Activated gamma-delta T cell (primary cell): ENCODE data around the gene CAP2.
"Not testable (repeated sequence)": the region's sequence is repeated elsewhere in the genome, so short reads cannot be mapped to it uniquely, and the experiment has no call there.

Experiments used
- DNase-seq: peaks from one replicate; lab custom pipeline; 2025; lab: John Stamatoyannopoulos, UW

Gene CAP2

GRCh38 chr6:17397764-17398194 is 4.4 kb downstream of the CAP2 start:
- DNase-seq, result no peak

DNA sequence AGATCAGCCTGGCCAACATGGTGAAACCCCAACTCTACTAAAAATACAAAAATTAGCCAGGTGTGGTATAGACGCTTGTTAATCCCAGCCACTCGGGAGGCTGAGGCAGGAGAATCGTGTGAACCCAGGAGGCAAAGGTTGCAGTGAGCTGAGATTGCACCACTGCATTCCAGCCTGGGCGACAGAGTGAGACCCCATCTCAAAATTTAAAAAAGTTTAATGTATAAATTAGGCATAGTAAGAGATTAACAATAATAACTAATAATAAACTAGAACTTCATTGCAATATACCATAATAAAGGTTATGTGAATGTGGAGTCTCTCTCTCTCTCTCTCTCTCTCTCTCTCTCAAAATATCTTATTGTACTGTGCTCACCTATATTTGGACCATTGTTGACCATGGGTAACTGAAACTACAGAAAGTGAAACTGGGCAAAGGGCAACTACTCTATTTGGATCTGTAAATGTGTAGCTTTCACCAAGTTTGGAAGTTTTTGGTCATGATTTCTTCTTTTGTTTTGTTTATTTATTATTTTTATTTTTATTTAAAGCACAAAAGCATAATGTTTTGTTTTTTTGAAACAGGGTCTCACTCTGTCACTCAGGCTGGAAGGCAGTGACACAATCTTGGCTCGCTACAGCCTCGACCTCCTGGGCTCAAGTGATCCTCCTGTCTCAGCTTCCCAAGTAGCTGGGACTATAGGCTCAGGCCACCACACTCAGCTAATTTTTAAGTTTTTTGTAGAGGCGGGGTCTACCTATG is 12.0 kb downstream of the CAP2 start:
- DNase-seq, result not testable (repeated sequence)

DNA sequence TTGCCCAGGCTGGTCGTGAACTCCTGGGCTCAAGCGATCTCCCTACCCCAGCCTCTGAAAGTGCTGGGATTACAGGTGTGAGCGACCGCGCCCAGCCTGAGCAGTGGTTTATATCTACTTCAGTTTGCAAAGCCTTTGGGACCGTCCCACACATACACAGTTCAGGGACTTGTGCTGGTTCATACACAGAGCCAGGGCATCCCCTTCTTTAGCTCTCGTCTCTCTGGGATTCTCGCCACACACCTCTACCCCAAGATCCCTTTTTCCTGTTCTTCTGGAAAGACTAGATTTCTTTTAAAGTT is 12.5 kb downstream of the CAP2 start:
- no peak for DNase-seq

DNA sequence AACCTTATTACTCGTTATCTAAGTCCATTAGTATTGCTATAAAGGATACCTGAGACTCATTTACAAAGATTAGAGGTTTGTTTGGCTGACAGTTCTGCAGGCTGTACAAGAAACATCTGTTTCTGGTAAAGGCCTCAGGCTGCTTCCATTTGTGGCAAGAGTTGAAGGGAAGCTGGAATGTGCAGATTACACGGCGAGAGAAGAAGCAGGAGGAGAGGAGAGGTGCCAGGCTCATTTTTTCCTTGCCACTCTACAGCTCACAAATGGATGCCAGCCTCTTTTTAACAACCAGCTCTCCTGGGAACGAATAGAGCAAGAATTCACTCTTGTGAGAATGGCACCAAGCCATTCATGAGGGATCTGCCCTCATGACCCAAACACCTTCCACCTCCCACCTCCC is 14.7 kb downstream of the CAP2 start:
- no peak for DNase-seq

GRCh38 chr6:17410281-17410680 is 16.9 kb downstream of the CAP2 start:
- no peak for DNase-seq

GRCh38 chr6:17413313-17413750 is 19.9 kb downstream of the CAP2 start:
- no peak for DNase-seq

- DNase-seq, result not testable (repeated sequence)
These were observed 21.0 kb downstream of the CAP2 start for GRCh38 chr6:17414395-17414794.

DNA sequence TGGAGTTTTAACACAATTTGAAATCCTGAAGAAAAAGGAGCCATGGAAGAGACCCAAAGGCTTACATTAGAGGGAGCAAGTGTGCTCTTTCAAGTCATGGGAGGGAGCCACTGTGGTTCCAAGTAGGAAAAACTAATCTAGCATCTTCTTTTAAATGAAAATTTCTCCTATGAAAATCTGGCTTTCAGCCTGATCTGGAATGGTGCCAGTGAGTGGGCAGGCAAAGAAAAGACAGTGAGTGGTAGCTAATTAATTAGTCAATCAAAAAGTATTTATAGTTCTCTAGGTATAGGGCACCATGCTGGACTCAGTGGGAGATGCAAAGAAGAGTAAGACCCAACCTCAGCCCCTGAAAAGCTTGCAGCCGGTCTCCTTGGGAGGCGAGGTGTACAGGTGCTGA is 21.9 kb downstream of the CAP2 start:
- DNase-seq, result no peak

GRCh38 chr6:17416806-17417205 is 23.4 kb downstream of the CAP2 start:
- DNase-seq, result no peak

GRCh38 chr6:17417817-17418216 is 24.4 kb downstream of the CAP2 start:
- DNase-seq, result no peak

GRCh38 chr6:17418281-17419188 is 25.1 kb downstream of the CAP2 start:
- DNase-seq, result no peak

- no peak for DNase-seq
These were observed 25.8 kb downstream of the CAP2 start for GRCh38 chr6:17419189-17419575.

GRCh38 chr6:17420368-17420767 is 27.0 kb downstream of the CAP2 start:
- DNase-seq, result no peak

DNA sequence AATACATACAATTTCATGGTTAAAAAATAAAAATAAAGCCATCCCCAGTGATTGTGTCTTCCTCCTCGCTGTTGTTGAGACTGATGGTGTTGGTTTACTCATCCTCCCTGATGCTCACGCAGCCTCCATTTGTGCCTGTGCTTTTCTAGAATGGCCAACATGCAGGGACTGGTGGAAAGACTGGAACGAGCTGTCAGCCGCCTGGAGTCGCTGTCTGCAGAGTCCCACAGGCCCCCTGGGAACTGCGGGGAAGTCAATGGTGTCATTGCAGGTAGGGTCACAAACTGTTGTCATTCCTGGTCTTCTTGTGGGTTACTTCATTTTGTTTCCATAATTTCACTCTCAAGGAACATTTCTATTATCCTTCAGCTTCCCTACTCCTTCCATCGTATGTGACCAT is 28.0 kb downstream of the CAP2 start:
- DNase-seq, result no peak

DNA sequence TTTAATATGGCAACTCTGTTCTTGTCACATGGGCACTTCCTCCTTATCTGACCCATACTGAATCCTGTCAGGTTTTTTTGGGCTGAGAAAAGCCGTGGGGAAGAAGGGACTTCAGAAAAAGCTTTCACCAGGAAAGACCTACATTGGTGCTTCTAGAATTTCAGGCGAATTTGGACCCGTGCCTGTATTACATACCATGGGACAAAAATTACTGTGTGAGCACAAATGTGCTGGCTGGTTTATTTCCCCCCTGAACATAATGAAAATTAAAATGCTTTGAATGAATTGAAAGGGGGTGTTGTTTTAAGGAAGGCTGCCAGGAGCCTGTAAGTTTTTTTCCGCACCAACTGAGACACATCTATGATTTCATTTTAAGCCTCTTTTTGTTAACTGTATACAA is 29.6 kb downstream of the CAP2 start:
- DNase-seq, result no peak

DNA sequence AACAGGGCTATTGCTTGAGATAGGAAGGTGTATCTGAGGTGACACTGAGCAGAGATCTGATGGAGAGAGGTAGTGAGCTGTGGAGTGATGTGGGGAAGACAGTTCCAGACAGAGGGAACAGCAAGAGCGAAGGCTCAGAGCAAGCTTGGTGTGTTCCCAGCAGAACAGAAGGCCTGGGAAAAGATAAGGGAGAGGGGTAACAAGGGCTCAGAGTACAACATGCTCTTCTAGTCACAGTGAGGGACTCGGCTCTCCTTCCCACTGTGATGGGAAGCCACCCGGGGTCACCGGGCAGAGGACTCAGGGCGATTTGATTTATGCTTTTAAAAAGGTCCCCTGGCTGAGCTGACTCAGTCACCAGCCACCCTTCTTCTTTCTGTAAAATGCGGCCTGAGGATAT is 33.7 kb downstream of the CAP2 start:
- DNase-seq, result no peak

GRCh38 chr6:17427617-17428016 is 34.2 kb downstream of the CAP2 start:
- DNase-seq, result no peak

- DNase-seq, result not testable (repeated sequence)
These were observed 35.3 kb downstream of the CAP2 start for GRCh38 chr6:17428595-17429120.

GRCh38 chr6:17429383-17430061 is 36.1 kb downstream of the CAP2 start:
- DNase-seq, result no peak

GRCh38 chr6:17431581-17431980 is 38.2 kb downstream of the CAP2 start:
- no peak for DNase-seq

GRCh38 chr6:17432356-17432755 is 39.0 kb downstream of the CAP2 start:
- DNase-seq, result no peak

- DNase-seq, result no peak
These were observed 46.0 kb downstream of the CAP2 start for GRCh38 chr6:17439243-17439993.
